Activated CD4-positive, alpha-beta memory T cell treated with anti-CD3 and anti-CD28 coated beads for 36 hours (primary cell): ENCODE data around the gene PLA2G6. TPM values are rescaled to one million over a fixed set of nuclear protein-coding genes. Genes with fewer than 3 reads are reported as not detected.

ENCODE experiments used
- CTCF ChIA-PET: fragments of 350-600 bp; sonication (Branson Sonifier 250); formaldehyde crosslinking; loops from one replicate; lab custom pipeline; 2021; ENCODE audit warnings: antibody characterized with exemption, inconsistent platforms; lab: Charles Lee
- POLR2A ChIA-PET: fragments of 350-600 bp; sonication (Branson Sonifier 250); formaldehyde crosslinking; loops from one replicate; lab custom pipeline; 2021; ENCODE audit warnings: antibody characterized with exemption; lab: Charles Lee
- DNase-seq: peaks from one replicate; pipeline ENCODE4 v3.0.0-alpha.2; 2020
- H3K27ac Mint-ChIP-seq: one replicate; pipeline ENCODE4 v1.8.0; 2021; ENCODE audit warnings: mixed read lengths
- H3K27me3 Mint-ChIP-seq: one replicate; pipeline ENCODE4 v1.8.0; 2021; ENCODE audit warnings: mixed read lengths
- H3K36me3 Mint-ChIP-seq: one replicate; pipeline ENCODE4 v1.8.0; 2021; ENCODE audit warnings: mixed read lengths
- H3K4me1 Mint-ChIP-seq: one replicate; pipeline ENCODE4 v1.8.0; 2021; ENCODE audit warnings: low read depth, mixed read lengths
- H3K4me3 Mint-ChIP-seq: one replicate; pipeline ENCODE4 v1.8.0; 2021; ENCODE audit warnings: mild to moderate bottlenecking, mixed read lengths
- H3K9me3 Mint-ChIP-seq: one replicate; pipeline ENCODE4 v1.8.0; 2021; ENCODE audit warnings: mixed read lengths
- intact Hi-C: fragments of 100-400 bp; cut with micrococcal nuclease; formaldehyde crosslinking; loops from one replicate; pipeline ENCODE4 v1.15.1; 2023
- total RNA-seq, 2 experiments: library from RNA; stranded (reverse); gene quantifications; one replicate each; pipeline ENCODE4 v1.2.3, GENCODE V29; 2021

Gene PLA2G6
- total RNA-seq, 2 experiments from 2014 or later: 63.7 to 69.5 TPM

DNA sequence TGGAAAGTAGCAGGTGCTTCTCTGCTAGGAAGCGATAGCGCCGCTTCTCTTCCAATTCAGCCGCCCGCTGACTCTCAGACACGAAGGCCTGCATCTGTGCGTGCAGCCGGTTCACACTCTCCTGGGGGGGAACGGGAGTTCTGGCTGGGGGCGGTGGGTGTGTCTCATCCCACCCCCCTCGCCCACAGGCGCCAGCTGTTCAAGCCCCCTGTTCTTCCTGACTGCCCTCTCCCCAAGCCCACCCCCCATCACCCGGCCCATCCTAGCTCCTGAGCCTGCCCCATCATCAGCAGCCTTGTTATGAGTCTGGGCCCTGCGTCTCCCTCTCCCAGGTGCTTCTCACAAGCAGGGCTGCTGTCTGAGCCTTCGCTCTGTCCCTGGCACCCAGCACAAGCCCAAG lies 84.6 kb downstream of the PLA2G6 start:
- intact Hi-C loops: no loop called here
- CTCF ChIA-PET: interaction anchor here (1.3 to 2.4 kb wide), 2 partner anchors 17 to 45 kb away, joined by 3 to 9 read pairs; no protein-coding TSS in a partner anchor
- Mint-ChIP-seq H3K4me3 (no peak overlapping the region), H3K9me3 (no peaks in the 10 kb centered on the region), H3K4me1 (no peaks in the 10 kb centered on the region), H3K27ac (no peak overlapping the region), H3K36me3 (peaks cover 9% of the 10 kb centered on the region), H3K27me3 (no peaks in the 10 kb centered on the region)
- no peak for DNase-seq
- POLR2A ChIA-PET: no interaction called here

DNA sequence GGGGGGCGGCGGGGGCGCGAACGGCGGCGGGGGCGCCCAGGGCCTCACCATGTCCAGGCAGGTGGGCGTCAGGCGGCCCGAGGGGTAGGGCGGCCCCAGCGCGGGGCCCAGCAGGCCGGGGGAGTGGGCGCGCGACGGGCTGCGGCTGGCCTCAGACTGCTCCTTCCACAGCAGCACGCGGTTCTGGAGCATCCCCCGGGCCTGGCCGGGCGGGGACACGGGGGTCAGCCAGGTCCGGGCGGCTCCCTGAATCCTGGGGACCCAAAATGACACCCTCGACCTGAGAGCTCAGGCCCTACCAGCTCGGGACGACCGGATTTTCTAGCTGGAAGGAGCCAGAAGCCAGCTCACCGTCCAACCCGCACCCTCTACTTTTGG lies 92.2 kb downstream of the PLA2G6 start:
- Mint-ChIP-seq H3K4me1 (no peaks in the 10 kb centered on the region), H3K27me3 (peaks cover 5% of the 10 kb centered on the region), H3K27ac (no peak overlapping the region), H3K36me3 (peaks cover 7% of the 10 kb centered on the region), H3K9me3 (no peaks in the 10 kb centered on the region), H3K4me3 (no peak overlapping the region)
- intact Hi-C loops: no loop called here
- no peak for DNase-seq
- CTCF ChIA-PET: interaction anchor here (1.0 kb wide), 1 partner anchor 38 kb away, joined by 4 read pairs; no protein-coding TSS in a partner anchor
- POLR2A ChIA-PET: no interaction called here

DNA sequence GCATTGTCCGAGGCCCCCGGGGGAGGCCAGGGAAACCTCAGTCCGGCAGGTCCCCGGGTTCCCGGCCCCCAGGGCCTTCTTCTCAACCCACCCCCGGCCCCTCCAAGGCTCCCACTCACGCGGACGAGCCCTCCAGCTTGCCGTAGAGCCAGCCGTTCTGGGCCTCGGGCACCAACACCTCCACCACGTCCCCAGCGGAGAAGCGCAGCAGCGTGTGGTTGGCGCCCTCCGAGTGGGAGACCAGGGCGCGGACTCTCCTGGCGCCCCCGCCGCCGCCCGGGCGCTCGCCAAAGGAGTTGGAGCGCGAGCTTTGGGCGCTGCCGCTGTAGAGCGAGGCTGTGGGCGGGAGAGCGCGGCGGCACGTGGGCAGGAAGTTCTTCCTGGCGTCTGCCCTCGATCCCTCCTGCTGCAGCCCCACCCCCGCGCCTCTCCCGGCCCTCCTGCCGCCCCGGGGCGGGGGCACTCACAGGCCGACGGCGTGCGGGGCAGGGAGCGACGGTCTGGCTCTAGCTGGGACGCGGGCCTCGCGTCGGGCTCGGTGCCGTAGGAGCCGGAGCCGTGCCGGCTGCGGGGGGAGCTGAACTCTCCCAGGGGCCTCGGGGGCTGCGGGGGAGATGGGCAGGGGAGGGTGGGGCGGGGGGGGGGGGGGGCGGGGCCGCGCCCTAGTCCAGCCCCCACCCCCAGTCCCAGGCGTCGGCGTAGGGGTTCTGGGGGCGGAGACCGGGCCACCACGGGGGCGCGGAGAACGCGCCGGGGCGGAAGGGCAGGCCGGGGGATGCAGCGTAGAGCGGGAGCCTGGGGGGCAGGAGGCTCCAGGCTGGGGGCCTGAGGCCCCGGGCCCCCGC lies 92.8 kb downstream of the PLA2G6 start:
- no peak for DNase-seq
- Mint-ChIP-seq H3K4me1 (no peaks in the 10 kb centered on the region), H3K27me3 (peaks cover 5% of the 10 kb centered on the region), H3K27ac (no peak overlapping the region), H3K36me3 (peaks cover 5% of the 10 kb centered on the region), H3K4me3 (no peak overlapping the region), H3K9me3 (no peaks in the 10 kb centered on the region)
- CTCF ChIA-PET: interaction anchor here (1.0 kb wide), 1 partner anchor 37 kb away, joined by 4 read pairs; no protein-coding TSS in a partner anchor
- POLR2A ChIA-PET: no interaction called here
- intact Hi-C loops: no loop called here

DNA sequence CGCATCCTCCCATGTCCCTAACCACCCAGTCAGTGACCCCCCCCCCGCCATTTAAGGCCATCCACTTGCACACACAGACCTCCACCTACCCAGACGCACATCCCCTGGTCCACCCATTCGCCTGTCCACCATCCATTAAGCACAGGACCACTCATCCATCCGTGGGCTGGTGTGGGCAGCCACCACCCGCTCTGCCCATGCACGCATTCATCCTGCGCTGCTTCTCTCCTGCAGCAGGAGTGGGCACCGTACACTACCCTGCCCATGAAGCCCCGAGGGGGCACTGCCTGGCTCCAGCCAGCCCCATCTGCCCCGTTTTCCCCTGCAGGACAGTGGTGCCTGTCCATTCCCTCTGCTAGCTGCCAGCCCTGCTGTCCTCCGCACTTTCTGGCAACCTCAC lies 93.8 kb downstream of the PLA2G6 start:
- no peak overlapping the region for H3K27ac Mint-ChIP-seq
- intact Hi-C loops: no loop called here
- ChIA-PET POLR2A (no interaction called here), CTCF (no interaction called here)
- H3K36me3 Mint-ChIP-seq: no peaks in the 10 kb centered on the region
- peaks cover 9% of the 10 kb centered on the region for H3K27me3 Mint-ChIP-seq
- no peak overlapping the region for H3K4me3 Mint-ChIP-seq
- no peak for DNase-seq
- H3K4me1 Mint-ChIP-seq: no peaks in the 10 kb centered on the region
- H3K9me3 Mint-ChIP-seq: no peaks in the 10 kb centered on the region

DNA sequence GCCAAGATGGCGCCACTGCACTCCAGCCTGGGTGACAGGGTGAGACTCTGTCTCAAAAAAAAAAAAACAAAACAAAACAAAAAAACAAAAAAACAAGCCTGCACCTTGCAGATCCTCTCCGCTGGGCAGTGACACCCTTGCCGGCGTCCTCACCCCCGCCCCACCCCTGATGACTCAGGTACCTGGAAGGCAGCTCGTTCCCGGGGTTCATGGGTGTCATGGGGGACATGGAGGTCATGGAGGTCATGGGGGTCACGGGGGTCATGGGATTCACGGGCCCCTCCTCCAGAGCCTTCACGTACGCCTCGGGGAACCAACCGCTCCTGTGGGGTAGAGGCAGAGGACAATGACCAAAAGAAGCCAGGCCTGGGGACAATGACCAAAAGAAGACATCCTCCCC lies 94.7 kb downstream of the PLA2G6 start:
- no peak overlapping the region for H3K27ac Mint-ChIP-seq
- POLR2A ChIA-PET: no interaction called here
- CTCF ChIA-PET: no interaction called here
- no peaks in the 10 kb centered on the region for H3K4me1 Mint-ChIP-seq
- no peak overlapping the region for H3K4me3 Mint-ChIP-seq
- intact Hi-C loops: no loop called here
- H3K9me3 Mint-ChIP-seq: no peaks in the 10 kb centered on the region
- peaks cover 11% of the 10 kb centered on the region for H3K27me3 Mint-ChIP-seq
- H3K36me3 Mint-ChIP-seq: no peaks in the 10 kb centered on the region
- DNase-seq: no peak

DNA sequence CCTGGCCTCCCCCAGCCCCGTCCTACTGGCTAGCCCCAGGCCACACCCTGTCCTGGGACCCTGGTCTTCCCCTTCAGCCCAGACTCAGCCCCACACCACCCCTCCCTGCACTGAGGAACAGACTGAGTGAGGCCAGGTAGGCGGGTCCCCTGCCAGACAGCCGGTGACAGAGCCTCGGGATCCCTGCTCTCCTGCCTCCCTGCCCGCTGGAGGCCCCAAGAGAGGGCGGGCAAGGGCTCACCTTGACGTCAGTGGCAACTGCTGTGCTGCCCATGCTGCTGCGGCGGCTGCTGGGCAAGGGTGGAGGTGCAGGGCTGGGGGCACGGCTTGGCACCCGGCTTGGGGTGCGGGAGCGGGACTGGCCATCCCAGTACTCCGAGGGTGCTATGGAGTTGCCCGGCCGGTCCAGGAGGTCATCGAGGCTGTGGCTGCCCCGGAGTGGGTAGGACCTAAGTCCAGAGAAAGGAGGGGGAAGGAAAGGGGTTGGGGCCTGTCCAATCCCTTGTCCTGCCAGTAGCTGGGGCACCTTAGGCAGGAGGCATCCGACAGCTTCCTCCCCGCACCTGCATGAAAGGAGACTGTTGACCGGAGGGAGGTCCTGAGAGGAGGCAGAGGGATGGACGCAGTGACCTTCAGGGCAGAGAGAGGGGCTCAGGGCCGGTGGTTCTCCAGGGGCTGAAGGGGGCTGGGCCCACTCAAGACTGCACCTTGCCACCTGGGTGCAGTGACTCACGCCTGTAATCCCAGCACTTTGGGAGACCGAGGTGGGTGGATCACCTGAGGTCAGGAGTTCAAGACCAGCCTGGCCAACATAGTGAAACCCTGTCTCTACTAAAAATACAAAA lies 95.4 kb downstream of the PLA2G6 start:
- Mint-ChIP-seq H3K27me3 (peaks cover 14% of the 10 kb centered on the region), H3K4me1 (no peaks in the 10 kb centered on the region), H3K27ac (no peak overlapping the region), H3K4me3 (no peak overlapping the region), H3K9me3 (no peaks in the 10 kb centered on the region), H3K36me3 (no peaks in the 10 kb centered on the region)
- ChIA-PET CTCF (interaction anchor here (1.7 kb wide), 1 partner anchor 28 kb away, joined by 5 read pairs; no protein-coding TSS in a partner anchor), POLR2A (no interaction called here)
- DNase-seq: no peak
- intact Hi-C loops: no loop called here

DNA sequence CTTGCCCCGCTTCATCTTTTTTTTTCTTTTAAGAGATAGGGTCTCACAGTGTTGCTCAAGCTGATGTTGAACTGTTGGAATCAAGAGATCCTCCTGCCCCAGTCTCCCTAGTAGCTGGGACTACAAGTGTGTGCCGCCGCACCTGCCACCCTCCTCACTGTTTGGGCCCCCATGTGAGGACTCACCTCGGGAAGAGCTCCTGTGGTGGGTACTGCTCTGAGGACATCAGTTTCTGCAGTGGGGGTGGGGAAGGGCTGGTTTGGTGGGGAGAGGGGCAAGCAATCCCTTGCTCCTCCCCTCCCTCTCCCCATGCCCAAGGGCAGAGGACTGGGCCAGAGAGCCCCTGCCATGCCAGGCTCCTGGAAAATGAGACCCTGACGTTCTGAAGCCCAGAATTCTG lies 96.1 kb downstream of the PLA2G6 start:
- Mint-ChIP-seq H3K27ac (no peak overlapping the region), H3K4me1 (no peaks in the 10 kb centered on the region), H3K9me3 (no peaks in the 10 kb centered on the region), H3K27me3 (peaks cover 14% of the 10 kb centered on the region), H3K4me3 (no peak overlapping the region), H3K36me3 (no peaks in the 10 kb centered on the region)
- ChIA-PET CTCF (interaction anchor here (1.7 kb wide), 1 partner anchor 29 kb away, joined by 5 read pairs; no protein-coding TSS in a partner anchor), POLR2A (no interaction called here)
- intact Hi-C loops: no loop called here
- no peak for DNase-seq

DNA sequence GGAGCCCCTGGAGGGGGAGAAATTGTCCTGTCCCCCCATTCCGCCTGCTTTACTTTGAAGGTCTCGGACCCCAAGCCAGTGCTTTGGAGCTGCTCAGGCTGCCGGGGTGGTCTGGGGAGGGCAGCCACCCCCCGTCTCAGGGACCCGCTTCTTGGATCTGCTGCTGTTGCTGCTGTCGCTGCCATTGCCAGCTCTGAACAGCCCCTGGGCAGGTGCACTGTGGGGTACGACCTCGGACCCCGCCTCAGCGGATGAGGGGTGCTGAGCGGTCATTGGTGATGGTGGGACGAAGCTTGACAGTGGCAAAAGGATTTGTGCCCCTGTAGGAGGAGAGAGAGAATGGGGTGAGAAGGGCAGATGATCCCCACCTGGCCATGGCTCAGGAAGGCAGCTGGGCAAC lies 96.6 kb downstream of the PLA2G6 start:
- H3K36me3 Mint-ChIP-seq: no peaks in the 10 kb centered on the region
- intact Hi-C loops: no loop called here
- no peak overlapping the region for H3K4me3 Mint-ChIP-seq
- DNase-seq: no peak
- no peaks in the 10 kb centered on the region for H3K4me1 Mint-ChIP-seq
- POLR2A ChIA-PET: no interaction called here
- H3K9me3 Mint-ChIP-seq: no peaks in the 10 kb centered on the region
- no peak overlapping the region for H3K27ac Mint-ChIP-seq
- CTCF ChIA-PET: interaction anchor here (1.7 kb wide), 1 partner anchor 30 kb away, joined by 5 read pairs; no protein-coding TSS in a partner anchor
- H3K27me3 Mint-ChIP-seq: peaks cover 16% of the 10 kb centered on the region

DNA sequence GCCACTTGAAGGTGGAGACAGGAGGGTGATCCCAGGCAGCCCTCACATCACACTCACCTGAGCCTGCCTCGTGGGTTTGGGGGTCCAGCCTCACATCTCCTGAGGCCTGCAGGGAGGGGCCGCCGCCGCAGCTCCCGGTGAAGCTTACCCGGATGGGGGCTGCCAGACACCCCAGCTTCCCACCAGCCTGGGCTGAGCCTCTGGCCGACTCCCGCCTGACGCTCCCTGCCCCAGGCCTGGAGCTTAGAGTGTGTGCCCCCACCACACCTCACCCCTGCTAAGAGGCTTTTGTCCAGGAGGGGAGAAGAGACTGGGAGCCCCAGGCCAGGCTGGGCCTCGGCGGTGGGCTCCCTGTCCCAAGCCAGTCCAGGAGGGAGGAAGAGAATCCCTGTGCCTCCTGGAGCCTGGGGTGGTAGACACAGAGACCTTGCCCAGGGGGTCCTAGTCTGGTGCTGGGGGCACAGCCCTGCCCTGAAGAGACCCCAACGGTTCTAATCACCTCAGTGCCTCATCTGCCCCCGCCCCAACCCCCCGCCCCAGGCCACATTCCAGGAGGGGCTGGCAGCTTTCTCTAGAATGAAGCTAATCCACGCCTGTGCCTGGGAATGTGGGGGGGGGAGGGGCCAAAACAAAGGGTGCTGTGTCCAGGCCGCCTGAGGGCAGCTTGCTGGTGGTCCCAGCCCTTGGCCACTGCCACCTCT lies 97.5 kb downstream of the PLA2G6 start, which contains the start of gene SLC16A8:
Gene SLC16A8, minus strand, starts transcription at position 254 of the 701 bp plus-strand sequence. CDS start 1,311 bp downstream, outside the sequence.
- peaks cover 16% of the 10 kb centered on the region for H3K27me3 Mint-ChIP-seq
- no peak within 1 kb of the TSS for H3K4me3 Mint-ChIP-seq
- DNase-seq: no peak
- H3K9me3 Mint-ChIP-seq: no peaks in the 10 kb centered on the region
- ChIA-PET CTCF (interaction anchor here (1.7 kb wide), 1 partner anchor 30 kb away, joined by 5 read pairs; no protein-coding TSS in a partner anchor), POLR2A (no interaction called here)
- H3K36me3 Mint-ChIP-seq: no peaks in the 10 kb centered on the region
- intact Hi-C loops: no loop called here
- no peak within 1 kb of the TSS for H3K27ac Mint-ChIP-seq
- no peaks in the 10 kb centered on the region for H3K4me1 Mint-ChIP-seq

DNA sequence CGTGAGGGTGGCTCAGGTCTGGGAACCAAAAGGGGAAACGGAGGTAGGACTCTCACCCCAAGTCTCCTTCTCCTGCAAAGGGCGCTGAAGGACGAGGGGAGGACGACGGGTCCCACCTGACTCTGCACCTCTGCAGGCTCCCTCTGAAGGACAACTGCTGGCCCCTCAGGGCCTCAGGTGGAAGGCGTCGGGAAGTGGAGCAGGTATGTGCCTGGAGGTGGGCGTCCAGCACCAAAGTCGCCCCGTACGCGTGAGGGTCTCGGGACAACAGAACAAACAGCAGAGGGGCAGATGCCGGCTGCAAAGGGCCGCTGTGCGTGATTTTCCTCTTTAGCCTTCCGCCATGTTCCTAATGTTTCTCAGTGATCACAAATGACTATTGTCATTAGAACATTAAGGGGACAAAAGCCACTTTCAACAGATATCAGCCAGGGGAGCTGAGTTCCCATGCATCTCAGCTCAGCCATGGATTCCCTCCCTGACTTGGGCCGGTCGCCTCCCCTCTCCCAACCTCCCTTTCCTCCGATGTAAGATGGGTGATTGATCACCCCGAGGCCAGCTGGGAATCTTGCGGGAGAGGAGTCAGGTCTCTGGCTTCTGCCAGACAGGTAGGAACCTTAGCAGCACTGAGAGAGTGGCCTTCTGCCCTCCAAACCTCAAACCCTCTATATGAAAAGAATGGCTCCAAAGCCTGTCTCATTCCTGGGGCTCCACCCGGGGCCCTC lies 98.5 kb downstream of the PLA2G6 start:
- H3K27ac Mint-ChIP-seq: no peak overlapping the region
- no peak for DNase-seq
- intact Hi-C loops: no loop called here
- no peak overlapping the region for H3K4me3 Mint-ChIP-seq
- ChIA-PET POLR2A (no interaction called here), CTCF (no interaction called here)
- no peaks in the 10 kb centered on the region for H3K36me3 Mint-ChIP-seq
- H3K9me3 Mint-ChIP-seq: no peaks in the 10 kb centered on the region
- H3K4me1 Mint-ChIP-seq: no peaks in the 10 kb centered on the region
- H3K27me3 Mint-ChIP-seq: peaks cover 15% of the 10 kb centered on the region
